LHCN-M2 (cell line): ENCODE results near the gene AGAP5. TPM values are rescaled to one million over a fixed set of nuclear protein-coding genes. Genes with fewer than 3 reads are reported as not detected.
A peak's percentile ranks its signal among the peaks of the same experiment; 100 is the strongest.
"Not testable (repeated sequence)": the region's sequence is repeated elsewhere in the genome, so short reads cannot be mapped to it uniquely, and the experiment has no call there.

ENCODE experiments used
- DNase-seq: peaks from one replicate; pipeline ENCODE4 v3.0.0-alpha.2; 2012; ENCODE audit warnings: low read depth
- total RNA-seq: library from RNA; depleted of rRNA; stranded (reverse); fragments of >200 nt; gene quantifications from 2 replicates; pipeline ENCODE4 v1.2.3, GENCODE V29; 2014

AGAP5 gene
- total RNA-seq, 1 experiment from 2014 or later = 2.5 TPM

- not testable (repeated sequence) for DNase-seq
These were observed 17.6 kb upstream of the AGAP5 start for GRCh38 chr10:73715179-73716156.

GRCh38 chr10:73714483-73714882 is 16.6 kb upstream of the AGAP5 start:
- DNase-seq = not testable (repeated sequence)

GRCh38 chr10:73713912-73714311 is 16.0 kb upstream of the AGAP5 start:
- not testable (repeated sequence) for DNase-seq

GRCh38 chr10:73711683-73712082 is 13.8 kb upstream of the AGAP5 start:
- not testable (repeated sequence) for DNase-seq

- not testable (repeated sequence) for DNase-seq
These were observed 10.2 kb upstream of the AGAP5 start for GRCh38 chr10:73708122-73708521.

GRCh38 chr10:73707628-73708027 is 9.7 kb upstream of the AGAP5 start:
- DNase-seq = not testable (repeated sequence)

- DNase-seq = not testable (repeated sequence)
These were observed 8.6 kb upstream of the AGAP5 start for GRCh38 chr10:73706488-73706887.

GRCh38 chr10:73705506-73706072 is 7.7 kb upstream of the AGAP5 start:
- peak; percentile 8 for DNase-seq

GRCh38 chr10:73703924-73704323 is 6.0 kb upstream of the AGAP5 start:
- DNase-seq = not testable (repeated sequence)

GRCh38 chr10:73698819-73699218 is 910 bp upstream of the AGAP5 start:
- DNase-seq = not testable (repeated sequence)

GRCh38 chr10:73695302-73695701 is 2.6 kb downstream of the AGAP5 start:
- not testable (repeated sequence) for DNase-seq

GRCh38 chr10:73690755-73691154 is 7.2 kb downstream of the AGAP5 start:
- not testable (repeated sequence) for DNase-seq

- not testable (repeated sequence) for DNase-seq
These were observed 8.3 kb downstream of the AGAP5 start for GRCh38 chr10:73689596-73689995.

- not testable (repeated sequence) for DNase-seq
These were observed 10.3 kb downstream of the AGAP5 start for GRCh38 chr10:73687641-73688040.

- not testable (repeated sequence) for DNase-seq
These were observed 23.4 kb downstream of the AGAP5 start for GRCh38 chr10:73674546-73674945.

GRCh38 chr10:73668378-73668777 is 29.5 kb downstream of the AGAP5 start:
- DNase-seq = not testable (repeated sequence)

GRCh38 chr10:73666153-73666809 is 31.6 kb downstream of the AGAP5 start:
- not testable (repeated sequence) for DNase-seq

- DNase-seq = not testable (repeated sequence)
These were observed 32.3 kb downstream of the AGAP5 start for GRCh38 chr10:73665581-73665980.

- peak; percentile 63 for DNase-seq
These were observed 33.5 kb downstream of the AGAP5 start for GRCh38 chr10:73664156-73665040.

GRCh38 chr10:73663621-73664020 is 34.3 kb downstream of the AGAP5 start:
- DNase-seq = not testable (repeated sequence)

GRCh38 chr10:73662705-73663104 is 35.2 kb downstream of the AGAP5 start:
- peak; percentile 52 for DNase-seq
